ENCODE results near the gene CAVIN3. TPM values are rescaled to one million over a fixed set of nuclear protein-coding genes. Genes with fewer than 3 reads are reported as not detected.
A peak's percentile ranks its signal among the peaks of the same experiment; 100 is the strongest.

The CAVIN3 gene
- total and polyA plus RNA-seq, 2 donors (not counting 3 experiments of a cell fraction or from before 2014, with no cell fraction given) = 153 to 241 TPM

GRCh38 chr11:6297831-6298230 lies 22.5 kb downstream of the CAVIN3 start:
- Histone ChIP-seq H3K4me3 (replicated peaks in 1 of 3; ENCODE audit: insufficient read depth in 1 of 3, low read depth in 1 of 3, low read length in 3 of 3) (no peak overlapping the region), H3K27ac (ENCODE audit: insufficient read depth, low read depth, low read length) (no peak overlapping the region), H3K9me1 (replicated peaks; ENCODE audit: control insufficient read depth, extremely low read depth, insufficient read depth, low read length) (no peaks in the 10 kb centered on the region), H3K9me3 (replicated peaks; ENCODE audit: control insufficient read depth, insufficient read depth, low read length) (no peaks in the 10 kb centered on the region), H2AFZ (ENCODE audit: low read depth, low read length) (no peak overlapping the region), H3K4me2 (ENCODE audit: insufficient read depth, low read length) (no peak overlapping the region), H3K27me3 (ENCODE audit: control insufficient read depth in 2 of 2, insufficient read depth in 2 of 2, low read length in 2 of 2) (peaks cover 0 to 2% of the 10 kb centered on the region in 2 experiments), H3K79me2 (ENCODE audit: control insufficient read depth, insufficient read depth, low read length) (no peaks in the 10 kb centered on the region), H4K20me1 (replicated peaks; ENCODE audit: control insufficient read depth, extremely low read depth, insufficient read depth, low read length) (no peaks in the 10 kb centered on the region), H3K9ac (replicated peaks; ENCODE audit: extremely low read depth, insufficient read depth, low read length) (no peak overlapping the region), H3K36me3 (ENCODE audit: control insufficient read depth in 2 of 2, extremely low read depth in 1 of 2, insufficient read depth in 2 of 2, low read length in 2 of 2) (no peaks in the 10 kb centered on the region), H3K4me1 (ENCODE audit: control insufficient read depth, extremely low read depth, insufficient read depth, low read length) (no peaks in the 10 kb centered on the region)
- intact Hi-C loops (cut with micrococcal nuclease) = loop anchor here (1.0 to 2.0 kb wide), 5 partner anchors 17 to 275 kb away; no protein-coding TSS in a partner anchor
- FAIRE-seq (no peak), DNase-seq (ENCODE audit: low read depth, low spot score) (peak; percentile 14)
- ChIA-PET POLR2A (no interaction called here), CTCF (interaction anchor here (0.9 to 9.5 kb wide), 14 partner anchors 9 to 275 kb away, joined by 3 to 140 read pairs (median 6); partner anchors contain the start of genes CAVIN3 and CCKBR)
- dilution Hi-C loops (cut with MboI; ENCODE audit: extremely low pct_ligation_motif_present, low sequenced_read_pairs) = no loop called here
- TF ChIP-seq CTCF (IDR thresholded peaks at IDR 0.05; ENCODE audit: extremely low read depth in 1 of 2, insufficient read depth in 1 of 2, low read depth in 1 of 2, low read length in 2 of 2) (peak; percentile 12 to 47), MYC (IDR thresholded peaks at IDR 0.05; ENCODE audit: low read depth, low read length) (no peak), EZH2 (IDR thresholded peaks at IDR 0.05; ENCODE audit: borderline replicate concordance, low read depth, low read length, severe bottlenecking) (no peak)
- no TSS peak for BruUV-seq (replicated peaks)

DNA sequence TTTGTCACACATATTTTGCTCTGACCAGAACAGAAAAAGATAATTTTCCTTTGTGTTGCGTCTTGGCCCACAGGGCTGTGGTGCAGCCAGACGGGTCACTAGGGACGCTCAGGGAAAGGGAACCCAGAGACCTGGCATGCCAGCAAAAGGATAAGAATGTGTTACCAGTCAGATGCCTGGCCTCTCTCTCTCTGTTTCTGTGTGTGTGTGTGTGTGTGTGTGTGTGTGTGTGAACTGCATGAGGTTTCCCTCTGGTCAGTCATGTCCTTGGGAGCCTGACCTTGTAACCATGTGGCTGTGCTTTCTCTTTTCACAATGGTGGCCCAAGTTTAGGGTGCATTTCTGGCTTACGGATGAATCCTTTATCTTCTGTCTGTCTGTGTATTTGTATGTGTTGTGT lies 35.3 kb downstream of the CAVIN3 start:
- Histone ChIP-seq H3K36me3 (ENCODE audit: control insufficient read depth in 2 of 2, extremely low read depth in 1 of 2, insufficient read depth in 2 of 2, low read length in 2 of 2) (no peaks in the 10 kb centered on the region), H4K20me1 (replicated peaks; ENCODE audit: control insufficient read depth, extremely low read depth, insufficient read depth, low read length) (no peaks in the 10 kb centered on the region), H2AFZ (ENCODE audit: low read depth, low read length) (no peak overlapping the region), H3K27me3 (ENCODE audit: control insufficient read depth in 2 of 2, insufficient read depth in 2 of 2, low read length in 2 of 2) (peaks cover 22 to 34% of the 10 kb centered on the region in 2 experiments), H3K27ac (ENCODE audit: insufficient read depth, low read depth, low read length) (no peak overlapping the region), H3K9me1 (replicated peaks; ENCODE audit: control insufficient read depth, extremely low read depth, insufficient read depth, low read length) (no peaks in the 10 kb centered on the region), H3K79me2 (ENCODE audit: control insufficient read depth, insufficient read depth, low read length) (no peaks in the 10 kb centered on the region), H3K9ac (replicated peaks; ENCODE audit: extremely low read depth, insufficient read depth, low read length) (no peak overlapping the region), H3K4me2 (ENCODE audit: insufficient read depth, low read length) (no peak overlapping the region), H3K9me3 (replicated peaks; ENCODE audit: control insufficient read depth, insufficient read depth, low read length) (no peaks in the 10 kb centered on the region), H3K4me1 (ENCODE audit: control insufficient read depth, extremely low read depth, insufficient read depth, low read length) (no peaks in the 10 kb centered on the region), H3K4me3 (replicated peaks in 1 of 3; ENCODE audit: insufficient read depth in 1 of 3, low read depth in 1 of 3, low read length in 3 of 3) (no peak overlapping the region)
- no peak for TF ChIP-seq POLR2AphosphoS5 (IDR thresholded peaks at IDR 0.05; ENCODE audit: insufficient read depth, low read depth, low read length)
- TF ChIP-seq EZH2 (IDR thresholded peaks at IDR 0.05; ENCODE audit: borderline replicate concordance, low read depth, low read length, severe bottlenecking) = no peak
- no peak for TF ChIP-seq GATA2 (IDR thresholded peaks at IDR 0.05; ENCODE audit: insufficient read depth, insufficient read length, low read depth, low read length)
- no peak for TF ChIP-seq POLR2A (IDR thresholded peaks at IDR 0.05; ENCODE audit: low read depth, low read length)
- no peak for TF ChIP-seq CTCF (IDR thresholded peaks at IDR 0.05; ENCODE audit: extremely low read depth in 1 of 2, insufficient read depth in 1 of 2, low read depth in 1 of 2, low read length in 2 of 2)
- no peak for TF ChIP-seq MAX (IDR thresholded peaks at IDR 0.05; ENCODE audit: insufficient read depth, insufficient read length)
- TF ChIP-seq FOS (IDR thresholded peaks at IDR 0.05; ENCODE audit: borderline replicate concordance, insufficient read depth, low read length) = no peak
- TF ChIP-seq MYC (IDR thresholded peaks at IDR 0.05; ENCODE audit: low read depth, low read length) = no peak
- TF ChIP-seq JUN (IDR thresholded peaks at IDR 0.05; ENCODE audit: borderline replicate concordance, insufficient read depth, insufficient read length, low read depth) = no peak
- no peak for FAIRE-seq
- CTCF ChIA-PET = interaction anchor here (3.7 kb wide), 1 partner anchor 78 kb away, joined by 39 read pairs; no protein-coding TSS in a partner anchor
- BruUV-seq (replicated peaks) = no TSS peak
- intact Hi-C loops (cut with micrococcal nuclease) = no loop called here
- dilution Hi-C loops (cut with MboI; ENCODE audit: extremely low pct_ligation_motif_present, low sequenced_read_pairs) = no loop called here
- POLR2A ChIA-PET = no interaction called here
- no peak for DNase-seq (ENCODE audit: low read depth, low spot score)
